GM12892 (cell line): ENCODE data around the gene KIR2DL3.

Experiments
- DNase-seq: peaks from one replicate; pipeline ENCODE4 v3.0.0; 2011; ENCODE audit not compliant: insufficient read length
- FAIRE-seq: peaks from 2 replicates; lab custom pipeline; 2011; peaks lifted over from hg19 to GRCh38; lab: Jason Lieb, UNC
- POLR2A ChIP-seq: IDR thresholded peaks from 2 replicates; pipeline ENCODE4 v1.6.1; 2011; ENCODE audit warnings: low read depth, low read length, control low read depth
- POLR2AphosphoS5 ChIP-seq: IDR thresholded peaks from 2 replicates; pipeline ENCODE4 v1.6.1; 2011; ENCODE audit warnings: low read depth, low read length, control low read depth
- TAF1 ChIP-seq: IDR thresholded peaks from 2 replicates; pipeline ENCODE4 v1.6.1; 2011; ENCODE audit warnings: low read depth, mild to moderate bottlenecking, control low read depth, low read length, borderline replicate concordance

KIR2DL3 gene

DNA sequence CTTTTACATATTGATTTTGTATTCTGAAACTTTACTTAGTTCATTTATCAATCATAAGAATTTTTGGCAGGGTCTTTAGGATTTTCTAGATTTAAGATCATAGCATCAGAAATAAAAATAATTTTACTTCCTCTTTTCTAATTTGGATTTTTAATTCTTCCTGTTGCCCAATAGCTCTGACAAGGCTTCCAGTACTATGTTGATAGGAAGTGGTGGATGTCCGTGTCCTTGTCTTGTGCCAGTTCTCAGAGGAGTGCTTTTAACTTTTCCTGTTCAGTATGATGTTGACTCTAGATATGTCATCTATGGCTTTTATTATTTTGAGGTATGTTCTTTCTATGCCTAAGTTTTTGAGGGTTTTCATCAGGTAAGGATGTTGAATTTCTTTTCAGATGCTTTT is 57.4 kb downstream of the KIR2DL3 start:
- TF ChIP-seq TAF1 (no peak), POLR2AphosphoS5 (no peak), POLR2A (no peak)
- DNase-seq (no peak), FAIRE-seq (no peak)
